ENCODE measurements around the gene SLC39A7. TPM values are rescaled to one million over a fixed set of nuclear protein-coding genes. Genes with fewer than 3 reads are reported as not detected.

SLC39A7 gene
- total and polyA plus RNA-seq, 8 donors, result 71.9 to 149 (median 100) TPM

GRCh38 chr6:33166811-33167210 is 33.9 kb upstream of the SLC39A7 start:
- Histone ChIP-seq H3K27me3 (no peaks in the 10 kb centered on the region), H3K4me3 (no peak overlapping the region), H3K36me3 (no peaks in the 10 kb centered on the region), H3K4me1 (peaks cover 0 to 4% of the 10 kb centered on the region in 2 donors), H3K9me3 (no peaks in the 10 kb centered on the region), H3K27ac (no peak overlapping the region)
- DNase-seq, result no peak
- ATAC-seq, result no peak
- TF ChIP-seq, protein P1, sequence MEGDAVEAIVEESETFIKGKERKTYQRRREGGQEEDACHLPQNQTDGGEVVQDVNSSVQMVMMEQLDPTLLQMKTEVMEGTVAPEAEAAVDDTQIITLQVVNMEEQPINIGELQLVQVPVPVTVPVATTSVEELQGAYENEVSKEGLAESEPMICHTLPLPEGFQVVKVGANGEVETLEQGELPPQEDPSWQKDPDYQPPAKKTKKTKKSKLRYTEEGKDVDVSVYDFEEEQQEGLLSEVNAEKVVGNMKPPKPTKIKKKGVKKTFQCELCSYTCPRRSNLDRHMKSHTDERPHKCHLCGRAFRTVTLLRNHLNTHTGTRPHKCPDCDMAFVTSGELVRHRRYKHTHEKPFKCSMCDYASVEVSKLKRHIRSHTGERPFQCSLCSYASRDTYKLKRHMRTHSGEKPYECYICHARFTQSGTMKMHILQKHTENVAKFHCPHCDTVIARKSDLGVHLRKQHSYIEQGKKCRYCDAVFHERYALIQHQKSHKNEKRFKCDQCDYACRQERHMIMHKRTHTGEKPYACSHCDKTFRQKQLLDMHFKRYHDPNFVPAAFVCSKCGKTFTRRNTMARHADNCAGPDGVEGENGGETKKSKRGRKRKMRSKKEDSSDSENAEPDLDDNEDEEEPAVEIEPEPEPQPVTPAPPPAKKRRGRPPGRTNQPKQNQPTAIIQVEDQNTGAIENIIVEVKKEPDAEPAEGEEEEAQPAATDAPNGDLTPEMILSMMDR (IDR thresholded peaks at IDR 0.05), result no peak
- intact Hi-C loops (cut with DNase I), result loop anchor here in 1 of 2 donors (10.0 kb wide), 1 partner anchor 78 kb away; no protein-coding TSS in a partner anchor

DNA sequence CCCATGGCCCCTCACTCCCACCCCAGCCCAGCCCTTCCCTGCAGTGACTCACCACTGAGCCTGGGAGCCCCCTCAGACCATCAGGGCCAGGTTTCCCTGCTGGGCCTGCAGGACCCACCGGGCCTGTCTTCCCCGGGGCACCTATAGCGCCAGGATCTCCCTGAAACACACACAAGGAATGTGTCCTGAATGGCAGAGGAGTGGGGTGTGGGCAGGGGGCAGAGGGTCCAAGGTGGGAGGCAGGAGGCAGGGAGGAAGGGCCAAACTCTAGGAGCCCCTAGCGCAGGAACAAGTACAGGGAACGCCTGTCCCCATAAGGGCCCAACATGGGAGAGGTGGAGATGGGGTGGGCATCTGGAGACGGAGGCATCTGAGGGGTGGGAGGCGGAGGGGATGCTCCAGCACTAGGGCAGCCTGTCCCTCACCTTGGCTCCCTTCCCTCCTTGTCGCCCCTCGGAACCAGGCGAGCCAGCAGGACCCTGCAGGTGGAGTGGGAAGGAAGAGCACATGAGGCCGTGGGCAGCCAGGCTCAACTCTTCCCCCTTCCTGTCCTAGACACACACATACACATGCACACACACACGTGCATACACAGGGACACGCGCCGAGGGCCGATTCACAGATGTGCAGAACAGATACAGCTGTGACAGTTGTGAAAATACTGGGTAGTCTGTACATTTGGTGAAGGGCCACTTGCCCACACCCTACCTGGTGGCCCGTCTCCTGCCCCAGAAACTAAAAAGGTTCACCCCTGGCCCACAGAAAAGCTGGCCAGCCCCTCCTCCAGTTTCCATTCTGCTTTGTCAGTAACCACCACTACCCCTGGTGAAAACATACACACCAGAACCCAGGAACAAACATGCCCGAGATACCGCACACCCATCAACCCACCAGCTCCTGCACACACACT is 33.0 kb upstream of the SLC39A7 start:
- intact Hi-C loops (cut with DNase I), result loop anchor here in 1 of 2 donors (10.0 kb wide), 1 partner anchor 77 kb away; no protein-coding TSS in a partner anchor
- Histone ChIP-seq H3K36me3 (no peaks in the 10 kb centered on the region), H3K4me1 (no peaks in the 10 kb centered on the region), H3K27ac (no peak overlapping the region), H3K4me3 (no peak overlapping the region), H3K9me3 (no peaks in the 10 kb centered on the region), H3K27me3 (no peaks in the 10 kb centered on the region)
- ATAC-seq (no peak), DNase-seq (no peak)
- TF ChIP-seq, protein P1 (IDR thresholded peaks at IDR 0.05), result no peak

DNA sequence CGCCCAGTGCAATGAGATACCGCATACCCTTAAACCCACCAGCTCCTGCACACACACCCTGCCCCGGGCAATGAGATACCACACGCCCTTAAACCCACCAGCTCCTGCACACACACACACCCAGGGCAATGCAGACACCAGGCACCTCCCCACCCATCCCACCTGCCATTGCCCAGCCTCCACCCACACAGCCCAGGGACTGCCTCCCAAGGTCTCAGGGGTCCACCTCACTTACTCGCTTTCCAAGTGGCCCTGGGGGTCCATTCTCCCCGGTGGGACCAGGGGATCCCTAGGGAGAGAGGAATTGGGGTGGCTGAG is 32.4 kb upstream of the SLC39A7 start:
- H3K4me3 ChIP-seq, result no peak overlapping the region
- H3K27me3 ChIP-seq, result no peaks in the 10 kb centered on the region
- H3K36me3 ChIP-seq, result no peaks in the 10 kb centered on the region
- intact Hi-C loops (cut with DNase I), result loop anchor here in 1 of 2 donors (10.0 kb wide), 1 partner anchor 77 kb away; no protein-coding TSS in a partner anchor
- TF ChIP-seq, protein P1 (IDR thresholded peaks at IDR 0.05), result no peak
- no peaks in the 10 kb centered on the region for H3K9me3 ChIP-seq
- no peaks in the 10 kb centered on the region for H3K4me1 ChIP-seq
- no peak for ATAC-seq
- no peak for DNase-seq
- H3K27ac ChIP-seq, result no peak overlapping the region

- intact Hi-C loops (cut with DNase I), result loop anchor here in 1 of 2 donors (10.0 kb wide), 1 partner anchor 76 kb away; no protein-coding TSS in a partner anchor
- Histone ChIP-seq H3K27me3 (no peaks in the 10 kb centered on the region), H3K36me3 (no peaks in the 10 kb centered on the region), H3K27ac (no peak overlapping the region), H3K4me3 (no peak overlapping the region), H3K9me3 (no peaks in the 10 kb centered on the region), H3K4me1 (no peaks in the 10 kb centered on the region)
- no peak for DNase-seq
- ATAC-seq, result no peak
- TF ChIP-seq, protein P1 (IDR thresholded peaks at IDR 0.05), result no peak
These were observed 32.0 kb upstream of the SLC39A7 start for GRCh38 chr6:33168639-33169038.
